ENCODE results near the gene TGM4. TPM values are rescaled to one million over a fixed set of nuclear protein-coding genes. Genes with fewer than 3 reads are reported as not detected.

Gene TGM4
- total RNA-seq, 1 experiment from 2014 or later: 0.14 TPM

GRCh38 chr3:44883213-44883955, 9.0 kb downstream of the TGM4 start:
- peak; percentile 7 for DNase-seq
- TF ChIP-seq, protein P1, sequence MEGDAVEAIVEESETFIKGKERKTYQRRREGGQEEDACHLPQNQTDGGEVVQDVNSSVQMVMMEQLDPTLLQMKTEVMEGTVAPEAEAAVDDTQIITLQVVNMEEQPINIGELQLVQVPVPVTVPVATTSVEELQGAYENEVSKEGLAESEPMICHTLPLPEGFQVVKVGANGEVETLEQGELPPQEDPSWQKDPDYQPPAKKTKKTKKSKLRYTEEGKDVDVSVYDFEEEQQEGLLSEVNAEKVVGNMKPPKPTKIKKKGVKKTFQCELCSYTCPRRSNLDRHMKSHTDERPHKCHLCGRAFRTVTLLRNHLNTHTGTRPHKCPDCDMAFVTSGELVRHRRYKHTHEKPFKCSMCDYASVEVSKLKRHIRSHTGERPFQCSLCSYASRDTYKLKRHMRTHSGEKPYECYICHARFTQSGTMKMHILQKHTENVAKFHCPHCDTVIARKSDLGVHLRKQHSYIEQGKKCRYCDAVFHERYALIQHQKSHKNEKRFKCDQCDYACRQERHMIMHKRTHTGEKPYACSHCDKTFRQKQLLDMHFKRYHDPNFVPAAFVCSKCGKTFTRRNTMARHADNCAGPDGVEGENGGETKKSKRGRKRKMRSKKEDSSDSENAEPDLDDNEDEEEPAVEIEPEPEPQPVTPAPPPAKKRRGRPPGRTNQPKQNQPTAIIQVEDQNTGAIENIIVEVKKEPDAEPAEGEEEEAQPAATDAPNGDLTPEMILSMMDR (IDR thresholded peaks at IDR 0.05; ENCODE audit: unreplicated experiment): no peak
- TSS peak; percentile 69 for BruUV-seq (replicated peaks)
- Mint-ChIP-seq H3K4me1 (ENCODE audit: low read depth, unreplicated experiment) (peaks cover 34% of the 10 kb centered on the region), H3K9me3 (ENCODE audit: low read depth, unreplicated experiment) (no peaks in the 10 kb centered on the region), H3K4me3 (ENCODE audit: low read depth, unreplicated experiment) (peak overlapping the region; percentile 12), H3K36me3 (ENCODE audit: insufficient read depth, unreplicated experiment) (peaks cover 27% of the 10 kb centered on the region), H3K27ac (ENCODE audit: unreplicated experiment) (peak overlapping the region; percentile 74), H3K27me3 (ENCODE audit: unreplicated experiment) (no peaks in the 10 kb centered on the region)
- intact Hi-C loops (cut with micrococcal nuclease; ENCODE audit: unreplicated experiment): no loop called here
- CTCF ChIA-PET: no interaction called here

DNA sequence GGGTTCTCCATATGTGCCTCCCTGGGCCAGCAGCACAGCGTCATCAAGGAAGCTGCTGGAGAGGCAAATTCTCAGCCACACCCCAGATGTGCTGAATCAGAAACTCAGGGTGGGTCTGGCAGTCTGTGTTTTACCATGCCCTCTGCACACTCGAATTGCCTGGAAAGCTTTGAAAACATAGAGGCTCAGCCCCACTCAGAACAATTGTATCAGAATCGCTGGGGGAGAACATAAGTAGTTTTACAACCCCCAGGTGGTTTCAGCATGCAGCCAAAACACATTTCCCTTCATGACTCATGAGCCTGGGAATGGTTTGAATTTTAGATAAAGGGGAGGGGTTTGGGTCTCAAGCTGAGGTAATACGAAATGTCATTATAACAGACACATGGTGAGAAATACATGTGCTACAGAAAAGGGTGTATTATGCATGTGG, 9.6 kb downstream of the TGM4 start:
- CTCF ChIA-PET: interaction anchor here (0.5 kb wide), 1 partner anchor 22 kb away, joined by 3 read pairs; the partner anchor contains the start of gene TMEM42
- peak overlapping the region; percentile 12 for H3K4me3 Mint-ChIP-seq (ENCODE audit: low read depth, unreplicated experiment)
- BruUV-seq (replicated peaks): no TSS peak
- peak overlapping the region; percentile 74 for H3K27ac Mint-ChIP-seq (ENCODE audit: unreplicated experiment)
- intact Hi-C loops (cut with micrococcal nuclease; ENCODE audit: unreplicated experiment): loop anchor here (2.0 kb wide), 1 partner anchor 31 kb away; no protein-coding TSS in a partner anchor
- TF ChIP-seq, protein P1 (IDR thresholded peaks at IDR 0.05; ENCODE audit: unreplicated experiment): no peak
- peak; percentile 68 for DNase-seq
- peaks cover 27% of the 10 kb centered on the region for H3K36me3 Mint-ChIP-seq (ENCODE audit: insufficient read depth, unreplicated experiment)
- no peaks in the 10 kb centered on the region for H3K9me3 Mint-ChIP-seq (ENCODE audit: low read depth, unreplicated experiment)
- H3K4me1 Mint-ChIP-seq (ENCODE audit: low read depth, unreplicated experiment): peaks cover 34% of the 10 kb centered on the region
- no peaks in the 10 kb centered on the region for H3K27me3 Mint-ChIP-seq (ENCODE audit: unreplicated experiment)

DNA sequence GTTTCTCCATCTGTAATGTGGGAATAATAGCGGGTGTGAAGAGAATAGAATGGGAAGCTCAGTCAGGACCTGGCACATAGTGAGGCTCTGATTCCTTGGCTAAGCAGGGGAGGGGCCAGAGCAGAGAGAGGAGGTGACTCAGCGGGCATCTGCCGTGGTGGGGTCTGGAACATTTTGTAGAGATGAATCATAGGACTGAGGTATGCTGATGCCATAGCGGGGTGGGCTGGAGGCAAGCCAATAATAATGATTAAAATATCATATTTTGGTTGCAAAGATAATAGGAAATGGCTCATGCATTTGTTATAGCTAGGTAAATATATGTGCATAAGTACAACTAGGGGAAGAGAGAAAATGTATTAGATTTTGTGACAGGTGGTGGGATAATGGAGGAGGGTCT, 11.2 kb downstream of the TGM4 start:
- Mint-ChIP-seq H3K4me1 (ENCODE audit: low read depth, unreplicated experiment) (peaks cover 34% of the 10 kb centered on the region), H3K9me3 (ENCODE audit: low read depth, unreplicated experiment) (no peaks in the 10 kb centered on the region), H3K27ac (ENCODE audit: unreplicated experiment) (peak overlapping the region; percentile 74), H3K4me3 (ENCODE audit: low read depth, unreplicated experiment) (no peak overlapping the region), H3K36me3 (ENCODE audit: insufficient read depth, unreplicated experiment) (peaks cover 27% of the 10 kb centered on the region), H3K27me3 (ENCODE audit: unreplicated experiment) (no peaks in the 10 kb centered on the region)
- intact Hi-C loops (cut with micrococcal nuclease; ENCODE audit: unreplicated experiment): loop anchor here (2.0 kb wide), 1 partner anchor 29 kb away; no protein-coding TSS in a partner anchor
- DNase-seq: peak; percentile 90
- TF ChIP-seq, protein P1 (IDR thresholded peaks at IDR 0.05; ENCODE audit: unreplicated experiment): no peak
- BruUV-seq (replicated peaks): no TSS peak
- CTCF ChIA-PET: interaction anchor here (0.8 kb wide), 1 partner anchor 9 kb away, joined by 4 read pairs; no protein-coding TSS in a partner anchor

DNA sequence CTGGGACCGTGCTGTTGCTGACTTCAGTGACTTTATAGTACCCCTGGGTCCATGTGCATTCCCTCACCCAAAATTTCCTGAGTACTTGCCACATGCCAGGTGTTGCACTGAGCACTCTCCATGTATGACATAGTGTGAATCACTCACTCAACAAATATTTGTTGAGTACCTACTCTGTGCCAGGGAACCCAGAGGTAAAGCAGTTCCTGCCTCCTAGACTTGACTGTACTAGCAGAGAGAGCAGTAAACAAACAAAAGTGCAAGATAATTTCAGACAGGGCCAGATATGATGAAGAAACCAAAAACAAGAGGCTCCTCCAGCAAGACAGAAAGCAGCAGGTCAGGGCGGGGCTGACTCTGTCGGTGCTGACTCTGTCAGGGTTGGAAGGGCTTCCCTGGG, 12.2 kb downstream of the TGM4 start:
- CTCF ChIA-PET: interaction anchor here (0.6 to 0.8 kb wide), 2 partner anchors 8 to 78 kb away, joined by 3 to 4 read pairs; no protein-coding TSS in a partner anchor
- TF ChIP-seq, protein P1 (IDR thresholded peaks at IDR 0.05; ENCODE audit: unreplicated experiment): no peak
- no TSS peak for BruUV-seq (replicated peaks)
- H3K27ac Mint-ChIP-seq (ENCODE audit: unreplicated experiment): peak overlapping the region; percentile 57
- peak; percentile 34 for DNase-seq
- H3K4me1 Mint-ChIP-seq (ENCODE audit: low read depth, unreplicated experiment): peaks cover 42% of the 10 kb centered on the region
- H3K4me3 Mint-ChIP-seq (ENCODE audit: low read depth, unreplicated experiment): no peak overlapping the region
- H3K36me3 Mint-ChIP-seq (ENCODE audit: insufficient read depth, unreplicated experiment): peaks cover 27% of the 10 kb centered on the region
- H3K9me3 Mint-ChIP-seq (ENCODE audit: low read depth, unreplicated experiment): no peaks in the 10 kb centered on the region
- no peaks in the 10 kb centered on the region for H3K27me3 Mint-ChIP-seq (ENCODE audit: unreplicated experiment)
- intact Hi-C loops (cut with micrococcal nuclease; ENCODE audit: unreplicated experiment): no loop called here
